ENCODE results near the gene TENM3.

The TENM3 gene

DNA sequence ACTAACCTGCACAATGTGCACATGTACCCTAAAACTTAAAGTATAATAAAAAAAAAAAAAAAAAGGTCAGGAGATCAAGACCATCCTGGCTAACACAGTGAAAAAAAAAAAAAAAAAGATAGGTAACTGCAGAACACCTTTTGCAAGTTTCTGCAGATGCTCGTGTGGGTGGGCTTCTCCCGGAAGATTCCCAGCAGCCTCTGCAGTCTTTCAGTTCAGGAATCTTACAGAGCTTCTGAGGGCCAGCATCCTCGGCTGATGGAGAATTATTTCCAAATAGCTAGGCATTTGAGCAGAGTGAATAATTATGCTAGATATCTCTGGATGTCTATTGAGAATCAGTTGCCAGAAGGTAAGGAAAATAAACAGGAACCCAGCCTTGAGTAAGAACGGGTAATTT is 373.3 kb downstream of the TENM3 start:
- H3K4me3 ChIP-seq (ENCODE audit: low read depth, low read length) = no peak overlapping the region
- DNase-seq (ENCODE audit: low read depth) = no peak
- TF ChIP-seq CTCF (conservative IDR thresholded peaks at IDR 0.05; ENCODE audit: low read depth, low read length) = no peak

DNA sequence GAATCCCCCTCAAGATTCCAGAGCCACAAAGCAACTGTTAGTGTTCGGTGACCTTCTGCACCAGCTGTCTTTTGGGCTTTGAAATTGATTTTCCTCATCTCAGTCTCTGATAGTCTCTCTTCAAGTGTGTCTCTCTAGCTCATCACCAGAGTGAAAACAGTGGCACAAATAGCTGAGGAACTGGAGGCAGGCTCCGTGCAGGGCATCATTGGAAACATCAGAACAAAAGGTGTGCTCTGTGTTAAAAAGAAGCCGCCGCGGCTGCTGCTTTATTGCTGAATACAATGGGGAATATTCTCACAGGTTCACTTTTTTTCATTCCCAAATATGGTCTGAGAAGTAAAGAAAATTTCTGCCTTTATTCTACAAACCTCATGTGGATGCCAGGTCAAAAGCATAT is 376.5 kb downstream of the TENM3 start:
- H3K4me3 ChIP-seq (ENCODE audit: low read depth, low read length) = no peak overlapping the region
- no peak for TF ChIP-seq CTCF (conservative IDR thresholded peaks at IDR 0.05; ENCODE audit: low read depth, low read length)
- no peak for DNase-seq (ENCODE audit: low read depth)

DNA sequence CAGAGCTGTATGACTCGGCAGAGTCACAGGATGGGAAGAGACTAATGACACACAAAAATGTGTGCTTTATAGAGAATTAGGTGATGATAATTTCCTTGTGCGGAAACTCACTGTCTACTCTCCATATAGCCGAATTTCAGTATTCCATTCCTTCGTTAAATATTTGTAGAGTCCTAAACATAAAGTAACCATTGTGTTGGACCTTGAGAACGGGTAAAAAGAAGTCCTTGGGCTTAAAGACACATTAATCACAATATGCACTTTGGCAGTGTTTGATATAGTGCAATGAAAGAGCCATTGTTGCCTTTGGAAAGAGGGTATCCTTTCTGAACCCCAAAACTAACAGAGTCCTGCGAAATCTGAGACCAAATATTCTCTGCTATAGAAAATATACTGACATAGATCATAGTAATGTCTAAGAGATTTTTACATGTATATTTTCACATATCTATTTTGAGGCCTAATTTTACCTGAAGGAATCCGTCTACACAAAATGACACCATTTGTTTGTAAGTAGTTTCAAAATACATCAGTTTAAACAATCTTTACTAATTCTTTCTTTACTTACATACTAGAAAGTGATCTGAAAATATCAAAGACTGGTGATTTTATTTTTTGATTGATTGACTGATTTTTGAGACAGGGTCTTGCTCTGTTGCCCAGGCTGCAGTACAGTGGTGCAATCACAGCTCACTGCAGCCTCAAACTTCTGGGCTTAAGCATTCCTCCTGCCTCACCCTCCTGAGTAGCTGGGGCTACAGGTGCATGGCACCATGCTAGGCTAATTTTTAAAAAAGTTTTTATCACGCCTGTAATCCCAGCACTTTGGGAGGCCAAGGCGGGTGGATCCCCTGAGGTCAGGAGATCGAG is 377.1 kb downstream of the TENM3 start:
- TF ChIP-seq CTCF (conservative IDR thresholded peaks at IDR 0.05; ENCODE audit: low read depth, low read length) = no peak
- no peak for DNase-seq (ENCODE audit: low read depth)
- H3K4me3 ChIP-seq (ENCODE audit: low read depth, low read length) = no peak overlapping the region

GRCh38 chr4:182624281-182624680 is 381.1 kb downstream of the TENM3 start:
- TF ChIP-seq CTCF (conservative IDR thresholded peaks at IDR 0.05; ENCODE audit: low read depth, low read length) = no peak
- no peak overlapping the region for H3K4me3 ChIP-seq (ENCODE audit: low read depth, low read length)
- no peak for DNase-seq (ENCODE audit: low read depth)

DNA sequence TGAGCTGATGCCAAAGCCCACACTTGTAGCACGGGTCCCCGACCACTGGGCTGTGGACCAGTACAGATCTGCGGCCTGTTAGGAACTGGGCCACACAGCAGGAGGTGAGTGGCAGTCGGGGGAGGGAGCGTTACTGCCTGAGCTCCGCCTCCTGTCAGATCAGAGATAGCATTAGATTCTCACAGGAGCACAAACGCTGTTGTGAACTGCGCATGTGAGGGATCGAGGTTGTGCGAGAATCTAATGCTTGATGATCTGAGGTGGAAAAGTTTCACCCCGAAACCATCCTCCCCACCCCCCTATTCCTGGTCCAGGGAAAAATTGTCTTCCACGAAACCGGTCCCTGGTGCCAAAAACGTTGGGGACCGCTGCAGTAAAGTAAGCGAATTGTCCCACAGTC is 382.0 kb downstream of the TENM3 start:
- no peak for DNase-seq (ENCODE audit: low read depth)
- no peak overlapping the region for H3K4me3 ChIP-seq (ENCODE audit: low read depth, low read length)
- TF ChIP-seq CTCF (conservative IDR thresholded peaks at IDR 0.05; ENCODE audit: low read depth, low read length) = no peak

DNA sequence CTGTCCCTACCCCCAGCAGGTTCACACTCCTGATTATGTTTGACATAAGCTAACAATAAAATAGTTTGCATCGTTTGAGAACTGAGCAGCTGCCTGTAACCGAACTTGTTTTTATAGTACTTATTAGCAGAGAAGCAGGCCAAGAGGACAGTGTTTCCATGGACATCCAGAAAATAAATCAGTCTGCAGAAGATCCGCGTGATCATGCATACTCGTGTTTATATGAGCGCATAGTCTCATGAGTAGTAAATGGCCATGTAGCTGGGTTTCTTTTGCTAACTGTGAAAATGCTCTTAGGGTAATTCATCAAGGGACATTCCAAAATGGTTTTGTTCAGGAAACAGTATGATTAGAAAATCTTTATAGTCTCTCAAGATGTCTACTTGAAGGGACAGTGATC is 384.8 kb downstream of the TENM3 start:
- H3K4me3 ChIP-seq (ENCODE audit: low read depth, low read length) = no peak overlapping the region
- no peak for DNase-seq (ENCODE audit: low read depth)
- no peak for TF ChIP-seq CTCF (conservative IDR thresholded peaks at IDR 0.05; ENCODE audit: low read depth, low read length)

- H3K4me3 ChIP-seq (ENCODE audit: low read depth, low read length) = no peak overlapping the region
- no peak for TF ChIP-seq CTCF (conservative IDR thresholded peaks at IDR 0.05; ENCODE audit: low read depth, low read length)
- no peak for DNase-seq (ENCODE audit: low read depth)
These were observed 385.3 kb downstream of the TENM3 start for GRCh38 chr4:182628544-182628943.

All from choroid plexus epithelial cell (primary cell).